Activated T-helper 1 cell treated with anti-CD3 and anti-CD28 coated beads, Interleukin-12 subunit alpha, Interleukin-12 subunit beta, Interleukin-2, Interleukin-4 antibody, amounts not matched to agents 30 ng/mL and 10 ng/mL and 1 ng/mL, durations not matched to agents 14 hours and 24 hours and 36 hours (primary cell): ENCODE results near the gene HECW1. TPM values are rescaled to one million over a fixed set of nuclear protein-coding genes. Genes with fewer than 3 reads are reported as not detected.

ENCODE experiments used
- DNase-seq: peaks from one replicate; pipeline ENCODE4 v3.0.0; 2021; ENCODE audit warnings: low spot score
- H3K27ac Mint-ChIP-seq: one replicate; pipeline ENCODE4 v1.8.0; 2021; ENCODE audit warnings: mild to moderate bottlenecking, mixed read lengths
- H3K27me3 Mint-ChIP-seq: one replicate; pipeline ENCODE4 v1.8.0; 2022; ENCODE audit warnings: mild to moderate bottlenecking, moderate library complexity, mixed read lengths; ENCODE audit not compliant: insufficient read depth
- H3K36me3 Mint-ChIP-seq: one replicate; pipeline ENCODE4 v1.8.0; 2021; ENCODE audit warnings: low read depth, mixed read lengths
- H3K4me1 Mint-ChIP-seq: one replicate; pipeline ENCODE4 v1.8.0; 2021; ENCODE audit warnings: low read depth, mixed read lengths
- H3K4me3 Mint-ChIP-seq: one replicate; pipeline ENCODE4 v1.8.0; 2021; ENCODE audit warnings: mild to moderate bottlenecking, moderate library complexity, mixed read lengths
- H3K9me3 Mint-ChIP-seq: one replicate; pipeline ENCODE4 v1.8.0; 2021; ENCODE audit warnings: mixed read lengths
- intact Hi-C: fragments of 100-400 bp; cut with micrococcal nuclease; formaldehyde crosslinking; loops from one replicate; pipeline ENCODE4 v1.15.1; 2024
- total RNA-seq: library from RNA; stranded (reverse); gene quantifications from 2 replicates; pipeline ENCODE4 v1.2.3, GENCODE V29; 2022

Gene HECW1
- total RNA-seq, 1 donor from 2014 or later, result not detected

DNA sequence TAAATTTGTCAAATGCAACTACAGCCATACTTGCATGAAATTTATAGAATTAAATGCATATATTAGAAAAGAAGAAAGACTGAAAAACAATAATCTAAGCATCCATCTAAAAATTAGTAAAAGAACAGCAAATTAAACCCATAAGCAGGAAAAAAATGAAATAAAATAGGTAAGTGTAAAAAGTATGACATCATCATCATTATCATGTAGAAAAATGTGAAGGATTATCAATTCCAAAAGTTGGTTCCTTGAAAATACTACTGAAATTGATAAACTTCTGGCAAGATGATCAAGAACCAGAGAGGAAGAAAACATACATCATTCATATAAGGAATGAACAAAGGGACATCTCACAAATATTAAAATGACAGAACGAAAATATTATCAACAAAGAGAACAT lies 19.6 kb upstream of the HECW1 start:
- no peak for DNase-seq
- H3K27me3 Mint-ChIP-seq, result peaks cover 11% of the 10 kb centered on the region
- no peak overlapping the region for H3K27ac Mint-ChIP-seq
- H3K4me1 Mint-ChIP-seq, result no peaks in the 10 kb centered on the region
- H3K9me3 Mint-ChIP-seq, result no peaks in the 10 kb centered on the region
- no peak overlapping the region for H3K4me3 Mint-ChIP-seq
- no peaks in the 10 kb centered on the region for H3K36me3 Mint-ChIP-seq
- intact Hi-C loops, result no loop called here

DNA sequence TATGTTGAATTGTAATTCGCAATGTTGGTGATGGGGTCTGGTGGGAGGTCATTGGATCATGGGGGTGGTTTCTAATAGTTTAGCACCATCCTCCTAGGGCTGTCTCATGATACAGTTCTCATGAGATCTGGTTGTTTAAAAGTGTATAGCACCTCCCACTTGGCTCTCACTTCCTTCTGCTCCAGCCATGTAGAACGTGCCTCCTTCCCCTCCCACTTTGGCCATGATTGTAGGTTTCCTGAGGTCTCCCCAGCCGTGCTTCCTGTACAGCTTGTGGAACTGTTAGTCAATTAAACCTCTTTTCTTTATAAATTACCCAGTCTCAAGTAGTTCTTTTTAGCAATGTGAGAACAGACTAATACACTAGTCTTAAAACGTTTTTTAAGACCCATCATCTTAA lies 15.6 kb upstream of the HECW1 start:
- no peak overlapping the region for H3K27ac Mint-ChIP-seq
- intact Hi-C loops, result no loop called here
- no peak for DNase-seq
- no peak overlapping the region for H3K4me3 Mint-ChIP-seq
- H3K4me1 Mint-ChIP-seq, result no peaks in the 10 kb centered on the region
- peaks cover 14% of the 10 kb centered on the region for H3K27me3 Mint-ChIP-seq
- no peaks in the 10 kb centered on the region for H3K9me3 Mint-ChIP-seq
- H3K36me3 Mint-ChIP-seq, result no peaks in the 10 kb centered on the region

DNA sequence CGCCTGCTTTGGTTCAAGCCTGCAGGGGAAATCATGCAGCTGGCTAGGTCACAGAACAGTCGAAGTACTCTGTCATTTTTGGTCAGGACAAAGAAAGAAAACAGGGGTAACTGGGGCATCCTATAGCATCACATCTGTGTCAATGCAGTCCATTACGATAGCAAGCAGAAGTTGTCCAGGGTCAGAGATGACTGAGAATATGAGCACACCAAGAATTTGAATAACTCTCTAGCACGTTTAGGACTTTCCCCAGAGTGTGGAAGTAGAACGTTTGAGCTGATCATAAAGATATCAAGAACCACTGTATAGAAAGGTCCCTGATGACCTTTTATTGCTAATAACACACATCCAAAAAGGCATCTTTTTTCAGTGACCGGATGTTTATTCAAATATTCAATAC lies 12.7 kb upstream of the HECW1 start:
- intact Hi-C loops, result loop anchor here (10.0 kb wide), 1 partner anchor 335 kb away; no protein-coding TSS in a partner anchor
- Mint-ChIP-seq H3K4me1 (no peaks in the 10 kb centered on the region), H3K4me3 (no peak overlapping the region), H3K9me3 (no peaks in the 10 kb centered on the region), H3K36me3 (no peaks in the 10 kb centered on the region), H3K27me3 (peaks cover 14% of the 10 kb centered on the region), H3K27ac (no peak overlapping the region)
- DNase-seq, result no peak

DNA sequence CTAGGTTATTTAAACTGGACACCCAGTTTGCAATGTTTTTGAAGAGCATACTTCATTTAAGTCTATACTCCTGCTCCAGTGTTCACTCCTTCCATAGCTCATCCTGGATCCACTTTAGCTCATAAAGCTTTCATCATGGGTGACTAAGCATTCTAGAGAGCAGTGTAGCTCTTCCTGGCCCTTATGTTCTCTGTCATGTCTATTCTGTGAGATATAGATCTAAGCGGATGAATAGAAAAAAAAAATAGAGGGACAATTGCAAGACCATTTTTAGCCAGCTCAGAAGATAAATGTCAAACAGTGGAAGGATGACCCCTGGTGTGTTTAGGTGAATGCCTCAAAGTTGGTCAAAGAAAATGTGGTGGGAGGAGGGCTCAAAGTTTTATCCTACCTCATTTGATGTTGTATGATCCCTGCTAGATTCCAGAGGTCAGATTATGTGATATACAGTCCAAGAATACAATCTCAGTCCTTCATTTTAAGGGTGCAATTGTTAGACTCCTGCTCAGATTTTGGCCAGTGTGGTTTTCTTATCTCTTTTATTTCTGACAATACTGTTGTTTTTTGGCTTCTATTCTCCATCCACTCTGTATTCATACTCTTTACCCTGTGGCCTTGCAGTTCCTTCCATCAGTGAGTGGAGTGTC lies 7.5 kb upstream of the HECW1 start:
- intact Hi-C loops, result loop anchor here (10.0 kb wide), 1 partner anchor 330 kb away; no protein-coding TSS in a partner anchor
- no peak overlapping the region for H3K27ac Mint-ChIP-seq
- H3K9me3 Mint-ChIP-seq, result no peaks in the 10 kb centered on the region
- no peaks in the 10 kb centered on the region for H3K36me3 Mint-ChIP-seq
- no peak overlapping the region for H3K4me3 Mint-ChIP-seq
- peaks cover 35% of the 10 kb centered on the region for H3K27me3 Mint-ChIP-seq
- no peak for DNase-seq
- H3K4me1 Mint-ChIP-seq, result no peaks in the 10 kb centered on the region

DNA sequence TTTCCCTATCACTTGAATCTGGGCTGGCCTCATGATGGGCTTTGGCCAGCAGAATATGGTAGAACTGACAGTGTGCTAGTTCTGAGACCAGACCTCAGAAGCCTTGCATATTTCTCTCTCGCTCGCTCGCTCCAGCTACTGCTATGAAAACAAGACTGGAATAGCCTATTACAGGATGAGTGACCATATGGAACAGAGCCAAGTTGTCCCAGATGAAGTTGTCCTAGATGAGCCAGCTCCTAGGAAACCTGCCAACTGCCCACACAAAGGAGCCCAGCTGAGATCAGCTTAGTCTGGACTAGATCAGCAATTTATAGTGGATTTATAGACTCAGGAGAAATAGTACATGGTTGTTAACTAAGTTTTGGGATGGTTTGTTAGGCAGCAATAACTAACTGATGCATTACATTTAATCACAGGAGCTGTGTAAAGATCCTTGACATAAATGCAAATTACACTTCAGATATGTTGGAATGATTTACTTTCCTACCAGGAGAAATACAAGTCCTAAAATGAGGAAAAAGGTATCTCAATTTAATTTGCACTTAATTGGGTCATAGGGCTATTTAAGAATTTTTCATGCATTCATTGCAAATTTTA lies 6.8 kb upstream of the HECW1 start:
- H3K36me3 Mint-ChIP-seq, result no peaks in the 10 kb centered on the region
- H3K9me3 Mint-ChIP-seq, result no peaks in the 10 kb centered on the region
- intact Hi-C loops, result loop anchor here (10.0 kb wide), 1 partner anchor 329 kb away; no protein-coding TSS in a partner anchor
- H3K27ac Mint-ChIP-seq, result no peak overlapping the region
- peaks cover 35% of the 10 kb centered on the region for H3K27me3 Mint-ChIP-seq
- no peak for DNase-seq
- H3K4me1 Mint-ChIP-seq, result no peaks in the 10 kb centered on the region
- H3K4me3 Mint-ChIP-seq, result no peak overlapping the region

DNA sequence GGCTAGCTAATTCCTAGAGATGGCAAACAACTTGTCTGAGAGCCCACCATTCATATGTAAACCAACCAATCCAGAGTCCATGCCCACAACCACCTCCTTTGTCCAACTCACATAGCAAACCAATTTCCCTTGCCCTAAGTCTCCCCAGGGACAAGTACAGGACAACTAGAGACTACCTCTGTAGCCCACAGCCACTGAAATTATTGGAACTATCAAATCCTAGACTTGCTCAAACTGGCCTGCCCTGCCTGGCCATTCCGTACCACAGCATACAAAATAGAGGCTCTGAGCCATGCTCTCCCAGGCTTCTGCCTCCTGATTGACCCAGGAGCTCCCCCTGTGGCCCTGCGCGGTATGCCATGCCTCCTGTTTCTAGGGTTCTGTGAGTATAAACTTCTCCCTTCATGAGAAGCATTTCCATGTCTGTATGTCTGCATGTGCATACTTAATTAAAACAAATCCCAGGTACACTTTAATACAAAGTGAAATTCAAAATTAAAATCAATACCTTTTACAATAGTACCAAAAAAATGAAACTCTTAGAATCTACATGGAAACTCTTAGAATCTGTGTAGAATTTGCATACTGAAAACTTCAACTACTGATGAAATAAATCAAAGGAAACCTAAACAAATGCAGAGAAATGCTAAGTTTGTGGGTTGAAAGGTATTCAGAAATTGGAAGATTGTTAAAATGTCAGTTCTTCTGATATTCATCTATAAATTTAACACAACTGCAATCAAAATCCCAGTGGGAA lies 4.0 kb upstream of the HECW1 start:
- intact Hi-C loops, result loop anchor here (1.0 to 10.0 kb wide), 2 partner anchors 167 to 326 kb away; no protein-coding TSS in a partner anchor
- Mint-ChIP-seq H3K9me3 (no peaks in the 10 kb centered on the region), H3K27me3 (peaks cover 49% of the 10 kb centered on the region)

DNA sequence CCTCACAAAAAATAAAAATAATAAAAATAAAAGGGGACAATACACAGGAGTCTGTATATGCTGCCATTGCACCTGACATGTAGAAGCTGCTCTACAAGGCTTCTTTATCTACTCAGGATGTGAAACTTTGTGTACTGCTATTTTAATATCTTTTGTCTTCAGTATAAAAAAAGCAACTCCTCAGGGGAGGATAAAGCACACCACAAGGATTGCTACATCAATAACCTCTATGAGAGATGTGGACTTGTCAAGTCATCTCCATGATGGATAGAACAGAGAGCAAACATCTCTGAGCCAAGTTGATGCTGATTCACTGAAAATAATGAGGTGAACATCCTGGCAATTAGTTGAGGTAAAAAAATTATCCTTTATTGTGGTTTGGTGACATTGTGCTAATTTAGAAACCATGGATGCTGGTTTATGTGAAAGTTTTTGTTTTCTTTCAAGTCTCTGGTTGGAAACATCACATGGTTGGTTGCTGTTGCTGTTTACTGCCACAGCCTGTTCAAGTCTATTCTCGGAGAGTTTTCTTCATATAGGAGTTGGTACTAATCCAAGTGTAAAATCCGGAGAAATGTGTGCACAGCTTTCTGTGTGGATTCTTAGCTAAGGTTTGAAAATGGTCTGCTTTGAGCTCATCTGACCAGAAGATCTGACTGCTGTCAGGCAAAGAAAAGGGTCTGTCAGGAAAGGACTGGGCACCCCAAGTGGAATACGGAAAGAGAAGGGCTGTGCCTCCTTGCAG lies 1.5 kb upstream of the HECW1 start:
- peaks cover 5% of the 10 kb centered on the region for H3K36me3 Mint-ChIP-seq
- H3K27me3 Mint-ChIP-seq, result peaks cover 59% of the 10 kb centered on the region
- DNase-seq, result no peak
- peak overlapping the region; percentile 17 for H3K4me3 Mint-ChIP-seq
- peaks cover 14% of the 10 kb centered on the region for H3K4me1 Mint-ChIP-seq
- no peak overlapping the region for H3K27ac Mint-ChIP-seq
- H3K9me3 Mint-ChIP-seq, result no peaks in the 10 kb centered on the region
- intact Hi-C loops, result loop anchor here (5.0 kb wide), 1 partner anchor 1169 kb away; no protein-coding TSS in a partner anchor

More for the DNA sequence above, 4.0 kb upstream of the HECW1 start:
- H3K4me1 Mint-ChIP-seq, result peaks cover 7% of the 10 kb centered on the region
- peak; percentile 24 for DNase-seq
- peaks cover 5% of the 10 kb centered on the region for H3K36me3 Mint-ChIP-seq
- no peak overlapping the region for H3K4me3 Mint-ChIP-seq
- no peak overlapping the region for H3K27ac Mint-ChIP-seq

DNA sequence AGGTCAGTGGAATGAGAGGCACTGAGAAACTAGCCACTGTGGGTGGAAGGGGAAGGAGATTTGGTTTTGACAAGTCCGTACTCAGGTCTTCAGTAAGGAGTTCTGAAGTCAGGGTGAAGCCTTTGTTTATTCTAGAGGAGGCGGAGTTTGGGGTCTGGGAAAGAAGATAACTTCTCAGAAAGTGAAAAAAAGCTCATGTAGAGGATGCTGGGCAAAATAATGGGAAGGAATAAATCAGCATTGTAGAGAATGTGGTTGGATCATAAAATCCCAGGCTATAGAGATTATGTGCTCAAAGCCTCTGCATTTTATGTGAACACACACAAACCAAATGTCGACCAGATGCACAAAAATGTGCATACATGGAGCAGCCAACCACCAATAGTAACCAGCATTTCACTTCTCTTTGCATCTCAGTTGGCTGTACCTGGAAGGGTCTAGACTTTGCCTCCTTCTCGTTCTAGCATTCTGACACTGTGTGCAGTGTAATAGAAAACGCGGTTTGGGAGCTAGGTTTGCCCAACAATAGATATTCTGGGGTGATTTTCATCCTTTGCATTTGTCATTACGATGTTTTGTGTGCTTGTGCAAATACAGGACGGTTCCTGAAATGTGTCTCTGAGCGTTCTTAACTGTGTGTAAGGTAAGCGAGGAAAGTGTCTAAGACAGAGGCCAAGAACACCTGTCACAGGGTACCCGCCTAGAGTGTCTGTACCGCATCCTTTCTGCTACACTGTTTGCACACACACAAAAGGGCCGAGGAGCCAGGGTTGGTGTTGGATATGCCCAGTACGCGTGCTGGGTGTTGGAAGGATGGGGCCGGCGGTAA lies 603 bp upstream of the HECW1 start:
- no peak for DNase-seq
- Mint-ChIP-seq H3K36me3 (peaks cover 5% of the 10 kb centered on the region), H3K27ac (peak overlapping the region; percentile 7), H3K27me3 (peaks cover 63% of the 10 kb centered on the region), H3K4me3 (peak overlapping the region; percentile 30), H3K9me3 (no peaks in the 10 kb centered on the region), H3K4me1 (peaks cover 14% of the 10 kb centered on the region)
- intact Hi-C loops, result loop anchor here (5.0 kb wide), 1 partner anchor 1170 kb away; no protein-coding TSS in a partner anchor

DNA sequence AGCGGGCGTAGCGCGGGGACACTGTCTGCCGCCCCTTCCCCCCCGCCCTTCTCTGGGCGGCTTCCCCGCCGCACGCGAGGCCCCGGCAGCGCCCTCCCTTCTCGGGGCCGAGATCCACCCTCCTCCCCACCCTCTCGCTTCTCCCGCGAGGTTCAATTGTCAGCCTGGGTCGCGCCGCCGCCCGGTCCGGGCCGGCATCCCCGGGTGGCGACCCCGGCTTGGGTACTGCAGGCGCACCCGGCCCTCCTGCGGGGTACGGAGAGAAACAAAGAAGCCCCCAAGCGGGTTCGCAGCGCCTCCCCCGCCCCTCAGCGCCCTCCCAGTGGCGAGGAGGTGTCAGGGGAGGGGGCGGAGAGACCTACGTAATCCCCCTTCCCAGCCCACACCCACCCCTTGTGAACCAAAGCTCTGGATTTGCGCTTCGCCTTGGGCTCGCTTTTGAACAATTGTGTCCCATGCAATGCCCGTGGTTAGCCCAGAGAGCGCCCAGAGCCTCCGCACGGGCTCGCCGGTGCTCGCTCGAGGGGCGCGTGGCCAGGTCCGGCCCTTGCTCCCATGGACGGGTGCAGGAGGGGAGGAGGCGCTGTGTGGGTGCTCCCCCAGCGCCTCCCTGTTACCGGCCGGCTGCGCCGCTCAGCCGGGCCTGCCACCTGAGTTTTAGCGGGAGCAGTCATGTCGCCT lies 634 bp downstream of the HECW1 start:
- DNase-seq, result no peak

DNA sequence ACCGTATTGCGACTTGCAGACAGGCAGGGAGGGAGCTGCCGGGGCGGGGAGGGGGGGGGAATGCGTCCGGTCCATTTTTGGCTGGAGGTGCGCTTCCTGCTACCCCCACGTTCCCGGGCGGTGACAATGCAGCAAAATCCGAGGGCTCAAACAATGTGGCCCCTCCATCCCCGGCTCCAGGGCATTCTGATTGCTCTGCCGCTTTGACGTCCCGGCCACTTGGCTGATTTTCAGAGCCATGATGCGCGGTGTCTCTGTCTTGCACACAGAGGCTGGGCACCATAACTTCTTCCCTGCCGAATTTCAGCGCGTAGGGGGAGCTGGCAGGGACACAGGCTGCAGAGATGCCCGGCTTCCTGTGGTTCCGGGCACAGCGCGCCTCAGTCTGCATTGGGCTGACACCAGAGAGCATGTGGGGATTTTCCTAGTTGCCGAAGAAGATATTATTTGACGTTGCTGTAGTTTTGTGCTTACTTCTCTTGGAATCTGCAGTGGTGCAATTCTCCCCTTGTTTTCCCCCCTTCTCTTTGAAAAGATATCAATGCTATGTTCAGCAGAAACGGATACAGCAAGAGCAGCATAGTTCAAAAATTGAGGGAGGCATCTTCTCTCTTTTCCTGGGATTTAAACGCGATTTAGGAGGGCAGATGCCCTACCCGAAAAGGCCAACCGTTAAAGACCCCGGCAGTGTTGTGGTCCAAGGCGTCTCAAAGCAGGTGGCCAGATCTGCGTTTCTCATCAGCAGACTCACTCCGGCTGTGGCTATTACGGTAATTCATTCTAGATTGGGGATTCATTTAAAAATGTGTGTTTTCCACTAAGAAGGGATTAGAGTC lies 1.4 kb downstream of the HECW1 start:
- Mint-ChIP-seq H3K27ac (no peak overlapping the region), H3K9me3 (no peaks in the 10 kb centered on the region), H3K4me1 (peaks cover 14% of the 10 kb centered on the region), H3K4me3 (peak overlapping the region; percentile 35), H3K36me3 (peaks cover 5% of the 10 kb centered on the region), H3K27me3 (peaks cover 68% of the 10 kb centered on the region)
- intact Hi-C loops, result loop anchor here (5.0 kb wide), 1 partner anchor 1172 kb away; no protein-coding TSS in a partner anchor
- no peak for DNase-seq

More for the DNA sequence above, 634 bp downstream of the HECW1 start:
- peaks cover 71% of the 10 kb centered on the region for H3K27me3 Mint-ChIP-seq
- intact Hi-C loops, result loop anchor here (5.0 kb wide), 1 partner anchor 1171 kb away; no protein-coding TSS in a partner anchor
- no peaks in the 10 kb centered on the region for H3K9me3 Mint-ChIP-seq
- H3K36me3 Mint-ChIP-seq, result peaks cover 5% of the 10 kb centered on the region
- no peak overlapping the region for H3K27ac Mint-ChIP-seq
- H3K4me3 Mint-ChIP-seq, result no peak overlapping the region
- H3K4me1 Mint-ChIP-seq, result peaks cover 14% of the 10 kb centered on the region

DNA sequence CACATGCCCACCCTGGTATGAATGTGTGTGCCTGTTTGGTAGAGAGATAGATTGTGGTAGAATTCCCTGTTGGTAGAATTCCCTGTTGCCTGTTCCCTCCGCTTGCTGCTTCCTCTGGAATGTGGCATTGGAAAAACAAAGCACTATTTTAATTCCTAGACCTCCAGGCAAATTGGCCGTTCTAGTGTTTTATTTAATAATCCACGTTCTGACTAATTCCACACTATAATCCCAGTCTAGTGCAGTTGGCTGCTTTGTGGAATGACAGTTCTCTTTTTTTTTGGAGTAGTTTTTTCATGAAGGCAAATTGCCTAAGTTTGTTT lies 2.0 kb downstream of the HECW1 start:
- no peak overlapping the region for H3K4me3 Mint-ChIP-seq
- no peak overlapping the region for H3K27ac Mint-ChIP-seq
- intact Hi-C loops, result loop anchor here (5.0 kb wide), 1 partner anchor 1172 kb away; no protein-coding TSS in a partner anchor
- H3K9me3 Mint-ChIP-seq, result no peaks in the 10 kb centered on the region
- peaks cover 62% of the 10 kb centered on the region for H3K27me3 Mint-ChIP-seq
- no peak for DNase-seq
- peaks cover 14% of the 10 kb centered on the region for H3K4me1 Mint-ChIP-seq
- H3K36me3 Mint-ChIP-seq, result peaks cover 5% of the 10 kb centered on the region
